Spleen (tissue), 11 donors: ENCODE results near the gene FXYD2. TPM values are rescaled to one million over a fixed set of nuclear protein-coding genes. Genes with fewer than 3 reads are reported as not detected.

Source experiments
- DNase-seq: peaks from one replicate; pipeline ENCODE4 v3.0.0-alpha.2; 2020
- H3K27ac ChIP-seq, 8 donors: fragments of 200-600 bp; sonication (generic) in 7 of 8; 1 replicate in 4 of 8; 2 replicates in 4 of 8; pipeline versions ENCODE4 v1.5.0 to v1.8.0; 2016 to 2021; ENCODE audit warnings: inconsistent platforms in 4 of 8, mild to moderate bottlenecking in 4 of 8, moderate library complexity in 1 of 8
- H3K27me3 ChIP-seq, 7 donors: fragments of 200-600 bp; sonication (generic) in 6 of 7; replicated peaks in 1 of 7; 1 replicate in 4 of 7; 2 replicates in 3 of 7; pipeline versions ENCODE4 v1.5.0 to v1.8.0; 2016 to 2021; ENCODE audit warnings: inconsistent platforms in 3 of 7, mild to moderate bottlenecking in 1 of 7
- H3K36me3 ChIP-seq, 6 donors: fragments of 200-600 bp; sonication (generic) in 5 of 6; 1 replicate in 4 of 6; 2 replicates in 2 of 6; pipeline versions ENCODE4 v1.5.0 to v1.8.0; 2016 to 2021; ENCODE audit warnings: inconsistent platforms in 2 of 6
- H3K4me1 ChIP-seq, 6 donors: fragments of 200-600 bp; sonication (generic) in 5 of 6; 1 replicate in 3 of 6; 2 replicates in 3 of 6; pipeline versions ENCODE4 v1.5.0 to v1.8.0; 2016 to 2021; ENCODE audit warnings: inconsistent platforms in 3 of 6
- H3K4me3 ChIP-seq, 8 donors: fragments of 200-600 bp; sonication (generic) in 7 of 8; 1 replicate in 4 of 8; 2 replicates in 4 of 8; pipeline versions ENCODE4 v1.5.0 to v1.8.0; 2016 to 2021; ENCODE audit warnings: inconsistent platforms in 4 of 8, mild to moderate bottlenecking in 4 of 8, moderate library complexity in 2 of 8
- H3K9me3 ChIP-seq, 8 donors: fragments of 200-600 bp; sonication (generic) in 7 of 8; 1 replicate in 4 of 8; 2 replicates in 4 of 8; pipeline versions ENCODE4 v1.5.0 to v1.8.0; 2016 to 2021; ENCODE audit warnings: inconsistent platforms in 4 of 8
- POLR2A ChIP-seq, 3 donors: fragments of 450-650 bp; IDR thresholded peaks; one replicate each; pipeline ENCODE4 v1.5.1; 2017; ENCODE audit warnings: antibody characterized with exemption in 3 of 3, mild to moderate bottlenecking in 1 of 3
- POLR2AphosphoS5 ChIP-seq, 3 donors: sonication (generic); formaldehyde crosslinking; IDR thresholded peaks; one replicate each; pipeline ENCODE4 v1.5.1; 2017; ENCODE audit warnings: antibody characterized with exemption in 3 of 3
- WGBS, 5 donors: extraction: QIAGEN DNeasy Blood & Tissue Kit in 3 of 5; methylation state at CpG; one replicate each; pipeline versions ENCODE4 v1.1.5 to v1.1.7; 2013 to 2018; 5-methylcytosine and 5-hydroxymethylcytosine counted together
- intact Hi-C: fragments of 100-400 bp; cut with DNase I; formaldehyde crosslinking; loops from one replicate; pipeline ENCODE4 v1.15.0; 2023; ENCODE audit warnings: low total_unique reads
- polyA plus RNA-seq, 3 donors: library from polyadenylated mRNA; stranded (reverse); fragments of 200-250 nt; gene quantifications; one replicate each; pipeline ENCODE4 v1.2.1, GENCODE V29; 2013
- total RNA-seq, 7 donors: library from RNA; depleted of rRNA in 3 of 7; stranded (reverse); fragments of >200 nt in 3 of 7; fragmentation: NEBNext Ultra II Directional in 4 of 7; extraction: Animal tissue kit (Norgen Biotek cat#: 25700) in 4 of 7; gene quantifications; one replicate each; pipeline versions ENCODE4 v1.1.0 to v1.2.1, GENCODE V29; 2016 to 2021
- TF ChIP-seq, protein P1 (sequence below), 11 experiments: fragments of 200-600 bp in 7 of 11; fragments of 450-650 bp in 4 of 11; sonication (generic) in 4 of 11; IDR thresholded peaks in 8 of 11; conservative IDR thresholded peaks in 3 of 11; 1 replicate in 7 of 11; 2 replicates in 4 of 11; pipeline versions ENCODE4 v1.4.0 to v1.8.0; 2016 to 2021; ENCODE audit warnings: antibody characterized with exemption in 11 of 11, inconsistent platforms in 4 of 11, mild to moderate bottlenecking in 1 of 11
- donor health status: healthy with polysubstance abuse.
- donor health status: DM: no; HTN: no; CAD: no; lungs with moderate emphysema.
- donor health status: DM: no; HTN: no; CAD: no.
- donor health status: Bipolar disorder and iron deficiency.
- donor health status: healthy.
- donor health status: DM: no; HTN: no; CAD: no.
- donor health status: DM: yes; HTN: yes; CAD: no.

The FXYD2 gene
- total and polyA plus RNA-seq, 10 donors = 4.7 to 20.0 (median 8.0) TPM

- Histone ChIP-seq H3K4me1 (no peaks in the 10 kb centered on the region), H3K27ac (no peak overlapping the region), H3K9me3 (no peaks in the 10 kb centered on the region), H3K36me3 (peaks cover 0 to 16% (median 0%) of the 10 kb centered on the region in 6 donors), H3K4me3 (no peak overlapping the region), H3K27me3 (peaks cover 0 to 15% (median 0%) of the 10 kb centered on the region in 7 donors)
- WGBS, 5 donors = 79 to 96% (median 92%) methylated on average over 3 of the region's 3 CpGs
- intact Hi-C loops = no loop called here
- TF ChIP-seq POLR2A (IDR thresholded peaks at IDR 0.05) (no peak), POLR2AphosphoS5 (IDR thresholded peaks at IDR 0.05) (no peak)
- TF ChIP-seq, protein P1, sequence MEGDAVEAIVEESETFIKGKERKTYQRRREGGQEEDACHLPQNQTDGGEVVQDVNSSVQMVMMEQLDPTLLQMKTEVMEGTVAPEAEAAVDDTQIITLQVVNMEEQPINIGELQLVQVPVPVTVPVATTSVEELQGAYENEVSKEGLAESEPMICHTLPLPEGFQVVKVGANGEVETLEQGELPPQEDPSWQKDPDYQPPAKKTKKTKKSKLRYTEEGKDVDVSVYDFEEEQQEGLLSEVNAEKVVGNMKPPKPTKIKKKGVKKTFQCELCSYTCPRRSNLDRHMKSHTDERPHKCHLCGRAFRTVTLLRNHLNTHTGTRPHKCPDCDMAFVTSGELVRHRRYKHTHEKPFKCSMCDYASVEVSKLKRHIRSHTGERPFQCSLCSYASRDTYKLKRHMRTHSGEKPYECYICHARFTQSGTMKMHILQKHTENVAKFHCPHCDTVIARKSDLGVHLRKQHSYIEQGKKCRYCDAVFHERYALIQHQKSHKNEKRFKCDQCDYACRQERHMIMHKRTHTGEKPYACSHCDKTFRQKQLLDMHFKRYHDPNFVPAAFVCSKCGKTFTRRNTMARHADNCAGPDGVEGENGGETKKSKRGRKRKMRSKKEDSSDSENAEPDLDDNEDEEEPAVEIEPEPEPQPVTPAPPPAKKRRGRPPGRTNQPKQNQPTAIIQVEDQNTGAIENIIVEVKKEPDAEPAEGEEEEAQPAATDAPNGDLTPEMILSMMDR (IDR thresholded peaks at IDR 0.05 in 8 of 11, conservative IDR thresholded peaks at IDR 0.05 in 3 of 11) = no peak
- no peak for DNase-seq
Measured at GRCh38 chr11:117774553-117774952, 50.0 kb downstream of the FXYD2 start.

- DNase-seq = no peak
- H3K4me3 ChIP-seq = no peak overlapping the region
- no peaks in the 10 kb centered on the region for H3K9me3 ChIP-seq
- WGBS, 5 donors = 88 to 95% (median 95%) methylated on average over 6 of the region's 6 CpGs
- H3K4me1 ChIP-seq = no peaks in the 10 kb centered on the region
- intact Hi-C loops = no loop called here
- H3K36me3 ChIP-seq = peaks cover 0 to 11% (median 0%) of the 10 kb centered on the region in 6 donors
- no peak overlapping the region for H3K27ac ChIP-seq
- peaks cover 0 to 10% (median 0%) of the 10 kb centered on the region in 7 donors for H3K27me3 ChIP-seq
- TF ChIP-seq POLR2AphosphoS5 (IDR thresholded peaks at IDR 0.05) = no peak
- TF ChIP-seq POLR2A (IDR thresholded peaks at IDR 0.05) = no peak
- TF ChIP-seq, protein P1 (IDR thresholded peaks at IDR 0.05 in 8 of 11, conservative IDR thresholded peaks at IDR 0.05 in 3 of 11) = no peak
Measured at GRCh38 chr11:117772360-117772759, 52.2 kb downstream of the FXYD2 start.

- no peak overlapping the region for H3K27ac ChIP-seq
- peaks cover 0 to 10% (median 0%) of the 10 kb centered on the region in 7 donors for H3K27me3 ChIP-seq
- 85 to 95% (median 89%) methylated on average over 7 of the region's 7 CpGs for WGBS, 5 donors
- DNase-seq = no peak
- peaks cover 0 to 7% (median 0%) of the 10 kb centered on the region in 6 donors for H3K36me3 ChIP-seq
- no peak overlapping the region for H3K4me3 ChIP-seq
- H3K4me1 ChIP-seq = no peaks in the 10 kb centered on the region
- TF ChIP-seq POLR2A (IDR thresholded peaks at IDR 0.05) = no peak
- TF ChIP-seq POLR2AphosphoS5 (IDR thresholded peaks at IDR 0.05) = no peak
- TF ChIP-seq, protein P1 (IDR thresholded peaks at IDR 0.05 in 8 of 11, conservative IDR thresholded peaks at IDR 0.05 in 3 of 11) = no peak
- no peaks in the 10 kb centered on the region for H3K9me3 ChIP-seq
- intact Hi-C loops = no loop called here
Measured at GRCh38 chr11:117771841-117772240, 52.7 kb downstream of the FXYD2 start.

DNA sequence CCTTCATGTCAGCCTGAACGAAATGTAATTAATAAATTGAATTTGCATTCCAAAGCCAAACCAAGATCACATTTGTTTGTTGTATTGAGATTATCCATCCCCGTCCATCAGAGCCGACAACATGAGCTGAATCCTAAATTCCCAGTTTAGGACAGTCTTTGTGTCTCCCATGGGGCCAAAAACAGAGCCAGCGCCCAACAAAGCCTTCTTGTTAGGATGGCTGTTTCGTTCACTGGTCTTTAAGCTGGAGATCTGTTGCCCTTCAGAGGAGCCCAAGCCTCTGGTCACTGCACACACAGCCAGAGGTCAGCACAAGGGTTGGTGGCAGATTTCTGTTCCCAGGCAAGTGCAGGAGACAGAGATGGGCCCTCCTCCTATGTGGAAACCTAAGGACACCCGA lies 53.3 kb downstream of the FXYD2 start:
- Histone ChIP-seq H3K36me3 (peaks cover 0 to under 1% (median 0%) of the 10 kb centered on the region in 6 donors), H3K9me3 (no peaks in the 10 kb centered on the region), H3K27ac (no peak overlapping the region), H3K4me1 (no peaks in the 10 kb centered on the region), H3K4me3 (no peak overlapping the region), H3K27me3 (peaks cover 0 to 10% (median 0%) of the 10 kb centered on the region in 7 donors)
- TF ChIP-seq POLR2AphosphoS5 (IDR thresholded peaks at IDR 0.05) (no peak), POLR2A (IDR thresholded peaks at IDR 0.05) (no peak)
- TF ChIP-seq, protein P1 (IDR thresholded peaks at IDR 0.05 in 8 of 11, conservative IDR thresholded peaks at IDR 0.05 in 3 of 11) = no peak
- intact Hi-C loops = no loop called here
- no peak for DNase-seq
- WGBS, 5 donors = 78 to 87% (median 84%) methylated on average over 6 of the region's 6 CpGs
